Bronchial epithelial cell (primary cell): Measurements from ENCODE around the gene SPOPL. TPM values are rescaled to one million over a fixed set of nuclear protein-coding genes. Genes with fewer than 3 reads are reported as not detected.
"Not testable (repeated sequence)": the region's sequence is repeated elsewhere in the genome, so short reads cannot be mapped to it uniquely, and the experiment has no call there.

ENCODE experiments used
- DNase-seq: peaks from one replicate; pipeline ENCODE4 v3.0.0-alpha.2; 2010; ENCODE audit warnings: low read depth
- FAIRE-seq: peaks from 2 replicates; lab custom pipeline; 2011; peaks lifted over from hg19 to GRCh38; lab: Jason Lieb, UNC
- H3K27me3 ChIP-seq: 2 replicates; pipeline ENCODE4 v1.5.1; 2011; ENCODE audit warnings: low read length; ENCODE audit not compliant: control insufficient read depth, insufficient read depth
- H3K36me3 ChIP-seq: 2 replicates; pipeline ENCODE4 v1.5.1; 2011; ENCODE audit warnings: low read length; ENCODE audit not compliant: control insufficient read depth, insufficient read depth
- H3K4me3 ChIP-seq: 2 replicates; pipeline ENCODE4 v1.5.1; 2011; ENCODE audit warnings: mild to moderate bottlenecking, low read depth, low read length, control low read depth
- total RNA-seq: library from RNA; depleted of rRNA; stranded (reverse); fragments of >200 nt; gene quantifications from 2 replicates; pipeline ENCODE4 v1.2.1, GENCODE V29; 2014
- TF ChIP-seq, protein P1 (sequence below): IDR thresholded peaks from 2 replicates; pipeline ENCODE4 v1.5.1; 2011; ENCODE audit warnings: mild to moderate bottlenecking, moderate library complexity, low read length, control low read depth, inconsistent platforms; ENCODE audit not compliant: insufficient read depth, severe bottlenecking

The SPOPL gene
- total RNA-seq, 1 donor from 2014 or later: 34.8 TPM

DNA sequence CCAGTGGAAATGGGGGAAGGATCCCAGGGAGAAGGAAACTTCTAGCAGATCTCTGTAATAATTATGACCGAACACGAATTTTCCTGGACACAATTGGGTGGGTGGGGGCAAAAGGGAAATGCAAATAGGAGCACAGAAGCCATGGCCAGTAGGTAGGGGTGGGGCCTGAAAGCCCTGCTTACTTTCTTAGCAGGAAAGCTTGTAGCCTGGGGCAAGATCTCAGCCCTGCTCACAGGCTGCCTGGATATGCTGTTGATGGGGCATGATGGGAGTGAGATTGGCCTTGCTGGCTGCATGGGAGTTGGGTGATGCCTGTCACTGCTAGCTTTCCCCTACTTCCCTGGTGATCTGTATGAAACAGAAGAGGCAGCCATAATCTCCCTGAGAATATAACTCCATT lies 45.9 kb upstream of the SPOPL start:
- H3K36me3 ChIP-seq: no peaks in the 10 kb centered on the region
- no peak for FAIRE-seq
- no peak for DNase-seq
- H3K4me3 ChIP-seq: no peak overlapping the region
- TF ChIP-seq, protein P1, sequence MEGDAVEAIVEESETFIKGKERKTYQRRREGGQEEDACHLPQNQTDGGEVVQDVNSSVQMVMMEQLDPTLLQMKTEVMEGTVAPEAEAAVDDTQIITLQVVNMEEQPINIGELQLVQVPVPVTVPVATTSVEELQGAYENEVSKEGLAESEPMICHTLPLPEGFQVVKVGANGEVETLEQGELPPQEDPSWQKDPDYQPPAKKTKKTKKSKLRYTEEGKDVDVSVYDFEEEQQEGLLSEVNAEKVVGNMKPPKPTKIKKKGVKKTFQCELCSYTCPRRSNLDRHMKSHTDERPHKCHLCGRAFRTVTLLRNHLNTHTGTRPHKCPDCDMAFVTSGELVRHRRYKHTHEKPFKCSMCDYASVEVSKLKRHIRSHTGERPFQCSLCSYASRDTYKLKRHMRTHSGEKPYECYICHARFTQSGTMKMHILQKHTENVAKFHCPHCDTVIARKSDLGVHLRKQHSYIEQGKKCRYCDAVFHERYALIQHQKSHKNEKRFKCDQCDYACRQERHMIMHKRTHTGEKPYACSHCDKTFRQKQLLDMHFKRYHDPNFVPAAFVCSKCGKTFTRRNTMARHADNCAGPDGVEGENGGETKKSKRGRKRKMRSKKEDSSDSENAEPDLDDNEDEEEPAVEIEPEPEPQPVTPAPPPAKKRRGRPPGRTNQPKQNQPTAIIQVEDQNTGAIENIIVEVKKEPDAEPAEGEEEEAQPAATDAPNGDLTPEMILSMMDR: no peak
- H3K27me3 ChIP-seq: no peaks in the 10 kb centered on the region

DNA sequence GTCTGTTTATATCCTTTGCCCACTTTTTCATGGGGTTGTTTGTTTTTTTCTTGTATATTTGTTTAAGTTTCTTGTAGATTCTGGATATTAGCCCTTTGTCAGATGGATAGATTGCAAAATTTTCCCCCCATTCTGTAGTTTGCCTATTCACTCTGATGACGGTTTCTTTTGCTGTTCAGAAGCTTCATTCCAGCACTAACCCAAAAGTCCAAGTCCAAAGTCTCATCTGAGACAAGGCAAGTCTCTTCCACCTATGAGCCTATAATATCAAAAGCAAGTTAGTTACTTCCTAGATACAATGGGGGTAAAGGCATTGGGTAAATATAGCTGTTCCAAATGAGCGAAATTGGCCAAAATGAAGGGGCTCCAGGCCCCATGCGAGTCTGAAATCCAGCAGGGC lies 38.9 kb upstream of the SPOPL start:
- H3K4me3 ChIP-seq, FAIRE-seq, H3K27me3 ChIP-seq, DNase-seq, H3K36me3 ChIP-seq: not testable (repeated sequence)

DNA sequence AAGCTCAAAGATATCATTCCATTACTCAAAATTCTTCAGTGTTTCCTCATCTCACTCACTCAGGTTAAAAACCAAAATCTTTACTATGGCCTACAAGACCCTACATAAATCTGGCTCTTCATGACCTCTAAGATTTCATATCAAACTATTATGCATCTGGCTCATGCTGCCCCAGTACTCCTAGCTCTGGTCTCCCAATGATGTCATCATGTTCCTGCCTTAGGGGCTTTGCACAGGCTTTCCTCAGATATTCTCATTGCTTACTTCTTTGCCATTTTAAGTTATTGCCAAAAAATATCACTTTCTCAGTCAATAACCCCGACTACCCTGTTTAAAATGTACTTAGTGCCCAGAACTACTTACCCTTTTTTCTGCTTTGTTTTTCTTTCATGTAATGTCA lies 33.0 kb upstream of the SPOPL start:
- TF ChIP-seq, protein P1: no peak
- Histone ChIP-seq H3K36me3 (no peaks in the 10 kb centered on the region), H3K27me3 (no peaks in the 10 kb centered on the region), H3K4me3 (no peak overlapping the region)
- FAIRE-seq: no peak
- no peak for DNase-seq

DNA sequence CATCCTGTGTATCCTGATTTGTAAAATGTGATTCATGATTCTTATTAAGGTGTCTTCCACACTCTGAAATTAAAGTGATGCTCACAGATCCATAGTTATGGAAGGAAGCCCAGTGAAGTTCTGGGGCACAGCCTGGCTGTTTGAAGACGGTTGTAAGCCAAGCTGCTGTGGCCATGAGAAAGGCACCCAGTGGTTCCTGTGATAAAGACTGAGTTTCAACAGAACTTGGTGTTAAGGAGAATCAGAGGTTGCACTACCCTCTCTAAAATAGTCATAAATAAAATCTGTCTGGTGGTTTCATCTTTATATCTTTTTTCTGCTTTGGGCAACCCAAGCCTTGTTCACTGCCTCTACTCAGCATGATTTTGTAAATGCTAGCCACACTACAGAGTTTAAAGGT lies 32.2 kb upstream of the SPOPL start:
- no peak for DNase-seq
- no peak for FAIRE-seq
- TF ChIP-seq, protein P1: no peak
- H3K27me3 ChIP-seq: no peaks in the 10 kb centered on the region
- no peak overlapping the region for H3K4me3 ChIP-seq
- H3K36me3 ChIP-seq: no peaks in the 10 kb centered on the region

DNA sequence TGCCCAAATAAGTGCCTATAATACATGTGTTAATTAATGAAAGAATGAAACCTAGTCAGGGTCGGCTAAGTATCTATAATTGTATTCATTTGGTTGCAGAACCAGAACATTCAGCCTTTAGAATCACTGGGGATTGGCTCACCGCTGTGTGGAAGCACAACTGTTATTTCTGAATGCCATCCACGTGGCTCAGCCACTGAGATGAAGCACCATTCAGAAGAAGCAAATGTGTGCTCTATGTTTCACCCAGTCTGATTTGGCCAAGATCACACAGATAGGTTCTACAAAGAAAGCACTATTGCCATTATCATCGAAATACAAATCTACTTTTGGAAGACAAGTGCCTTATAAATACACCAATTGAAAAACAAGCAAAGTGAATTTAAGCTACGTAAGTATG lies 30.6 kb upstream of the SPOPL start:
- TF ChIP-seq, protein P1: no peak
- Histone ChIP-seq H3K27me3 (no peaks in the 10 kb centered on the region), H3K36me3 (no peaks in the 10 kb centered on the region), H3K4me3 (no peak overlapping the region)
- FAIRE-seq (no peak), DNase-seq (no peak)

DNA sequence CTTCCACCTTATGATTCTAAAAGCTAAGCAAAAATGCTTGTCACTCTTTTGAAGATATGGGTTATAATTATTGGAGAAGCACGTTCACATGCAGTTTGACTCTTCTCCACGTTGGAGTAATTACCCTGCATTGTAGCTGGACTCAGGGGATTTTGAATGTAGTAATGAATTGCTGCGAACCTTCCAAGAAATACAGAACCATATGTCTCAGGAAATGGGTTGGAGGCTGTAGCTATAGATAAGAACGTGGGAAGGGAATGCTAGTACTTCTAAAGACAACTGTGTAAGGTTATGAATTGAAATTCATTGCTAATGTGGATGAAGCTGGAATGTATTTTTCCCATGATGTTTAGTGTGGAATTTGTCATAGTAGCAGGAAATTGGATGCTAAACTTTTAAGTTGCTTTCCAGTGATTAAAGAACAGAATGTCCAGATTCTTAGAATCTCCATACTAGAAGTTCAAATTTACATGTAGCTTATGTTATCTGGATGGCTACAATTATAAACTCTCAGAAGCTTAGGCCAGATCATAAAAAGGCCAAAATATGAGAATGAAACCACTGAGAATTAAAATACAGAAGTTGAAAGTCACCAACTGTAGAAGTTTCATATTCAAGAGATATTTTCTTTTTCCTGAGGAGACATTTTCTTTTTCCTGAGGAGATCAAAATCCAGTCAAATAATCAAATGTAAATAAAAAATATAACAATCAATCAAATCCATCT lies 27.3 kb upstream of the SPOPL start:
- Histone ChIP-seq H3K4me3 (no peak overlapping the region), H3K36me3 (no peaks in the 10 kb centered on the region), H3K27me3 (no peaks in the 10 kb centered on the region)
- TF ChIP-seq, protein P1: no peak
- no peak for FAIRE-seq
- no peak for DNase-seq
